GM19438 (cell line): ENCODE measurements around the gene ZNF317.
"Not testable (repeated sequence)": the region's sequence is repeated elsewhere in the genome, so short reads cannot be mapped to it uniquely, and the experiment has no call there.

ENCODE experiments used
- ATAC-seq: cut with Tn5 transposase; IDR thresholded peaks from one replicate; pipeline ENCODE4 v1.9.1; 2021; ENCODE audit warnings: low read depth; ENCODE audit not compliant: unreplicated experiment

The ZNF317 gene

DNA sequence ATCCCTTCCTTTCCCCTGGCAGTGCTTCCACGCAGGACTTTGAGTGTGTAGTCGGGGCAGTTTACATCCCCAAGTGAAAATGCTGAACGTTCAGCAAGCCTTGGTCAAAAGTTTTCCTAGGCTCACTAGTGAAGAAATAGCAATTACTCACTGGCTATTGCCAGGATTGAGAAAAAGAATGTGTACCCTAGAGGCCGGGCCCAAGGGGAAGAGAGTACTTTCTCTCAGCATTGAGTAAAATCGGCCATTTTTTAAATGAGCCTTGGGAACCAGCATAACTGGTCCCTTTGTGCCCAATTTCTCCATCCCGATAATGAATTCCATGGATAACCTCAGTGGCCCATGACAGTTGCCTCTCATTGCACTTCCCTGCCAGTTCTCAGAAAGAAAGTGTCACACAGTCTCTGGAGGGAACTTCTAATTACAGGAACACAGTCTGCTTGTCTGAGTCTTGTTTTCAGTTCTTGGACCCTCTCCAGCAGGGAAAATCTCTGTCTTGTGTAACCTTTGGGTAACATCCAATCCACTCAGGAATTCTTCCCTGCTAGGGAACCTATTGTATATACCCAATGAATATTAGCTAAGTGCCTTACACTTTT, 31.3 kb downstream of the ZNF317 start:
- ATAC-seq = no peak

DNA sequence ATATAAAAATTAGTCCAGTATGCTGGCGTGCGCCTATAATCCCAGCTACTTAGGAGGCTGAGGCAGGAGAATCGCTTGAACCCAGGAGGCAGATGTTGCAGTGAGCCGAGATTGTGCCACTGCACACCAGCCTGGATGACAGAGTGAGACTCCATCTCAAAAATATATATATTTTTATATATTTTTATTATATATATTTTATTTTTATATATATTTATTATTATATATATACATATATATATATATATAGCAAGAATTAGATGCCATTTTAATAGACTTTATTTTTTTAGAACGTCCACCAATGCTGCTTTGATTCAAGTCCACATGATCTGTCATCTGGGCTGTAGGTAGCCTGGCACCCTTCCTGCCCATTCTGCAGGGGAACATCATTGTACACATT, 35.1 kb downstream of the ZNF317 start:
- no peak for ATAC-seq

DNA sequence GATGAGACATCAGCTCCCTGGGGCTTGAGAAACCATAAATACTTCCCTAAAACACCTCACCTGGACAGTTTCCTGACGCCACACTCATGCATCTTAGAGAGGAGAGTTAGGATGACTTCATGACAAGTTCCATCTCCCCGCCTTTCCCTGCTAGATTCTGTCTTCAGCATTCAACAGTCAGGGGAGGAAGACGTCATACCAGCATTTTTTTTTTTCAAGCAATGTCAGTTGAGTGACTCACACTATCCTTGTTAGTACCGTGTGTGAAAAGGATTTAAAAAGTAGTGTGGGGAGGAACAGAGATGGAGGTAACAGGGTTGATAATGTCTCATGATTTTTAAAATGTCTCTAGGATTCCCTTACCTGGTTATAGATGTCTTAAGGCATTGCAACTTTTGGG, 38.7 kb downstream of the ZNF317 start, which contains the start of gene OR7D2:
OR7D2 (plus strand) TSS at position 79 of the 400 bp plus-strand sequence. CDS start 6,803 bp downstream, outside the sequence.
- no peak for ATAC-seq

DNA sequence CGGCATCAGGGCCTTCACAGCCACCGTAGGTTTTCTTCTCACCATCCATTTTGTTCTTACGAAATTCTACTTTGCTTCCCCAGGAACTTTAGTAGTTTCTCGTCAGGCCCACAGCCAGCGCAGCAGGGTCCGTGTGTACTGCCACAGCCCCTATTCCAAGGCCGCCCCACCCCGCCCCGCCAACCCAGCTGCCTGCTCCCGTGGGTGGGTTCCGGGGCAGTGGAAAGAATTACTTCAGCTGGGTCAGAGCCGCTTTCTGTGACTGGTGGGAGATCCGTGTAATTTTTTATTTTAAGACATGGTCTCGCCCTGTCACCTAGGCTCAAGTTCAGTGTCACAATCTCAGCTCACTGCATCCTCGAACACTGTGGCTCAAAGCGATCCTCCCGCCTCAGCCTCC, 42.8 kb downstream of the ZNF317 start:
- ATAC-seq = no peak

DNA sequence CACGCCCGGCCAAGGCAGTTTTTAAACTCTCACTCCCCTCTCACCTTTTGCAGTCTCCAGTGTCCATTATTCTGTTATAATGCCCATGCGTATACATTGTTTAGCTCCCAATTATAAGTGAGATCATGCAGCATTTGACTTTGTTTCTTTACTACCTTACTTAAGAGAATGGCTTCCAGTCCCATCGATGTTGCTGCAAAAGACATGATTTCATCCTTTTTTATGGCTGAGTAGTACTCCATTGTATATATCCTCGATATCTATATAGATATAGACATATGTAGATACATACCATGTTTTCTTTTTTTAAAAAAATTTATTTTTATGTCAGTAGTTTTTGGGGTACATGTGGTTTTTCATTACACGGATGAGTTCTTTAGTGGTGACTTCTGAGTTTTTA, 47.0 kb downstream of the ZNF317 start:
- ATAC-seq = no peak

DNA sequence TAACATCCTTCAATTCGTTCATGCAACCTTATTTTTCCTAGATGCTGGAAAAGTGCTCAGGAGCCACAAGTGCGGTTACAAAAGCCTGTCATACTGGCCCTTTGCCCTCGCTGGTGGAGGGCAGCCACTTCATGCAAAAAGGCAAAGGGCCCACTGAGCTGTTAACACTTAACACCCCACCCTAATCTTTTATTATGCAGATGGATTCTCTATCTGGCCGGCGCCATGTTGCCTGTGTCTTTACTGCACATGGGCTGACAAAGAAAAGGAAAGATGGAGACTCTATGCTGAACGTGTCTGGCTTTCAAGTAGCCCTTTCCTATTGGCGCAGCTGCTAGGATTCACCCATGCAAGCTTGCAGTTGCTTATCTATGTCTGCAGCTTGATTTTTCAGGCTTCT, 49.3 kb downstream of the ZNF317 start:
- ATAC-seq = no peak

DNA sequence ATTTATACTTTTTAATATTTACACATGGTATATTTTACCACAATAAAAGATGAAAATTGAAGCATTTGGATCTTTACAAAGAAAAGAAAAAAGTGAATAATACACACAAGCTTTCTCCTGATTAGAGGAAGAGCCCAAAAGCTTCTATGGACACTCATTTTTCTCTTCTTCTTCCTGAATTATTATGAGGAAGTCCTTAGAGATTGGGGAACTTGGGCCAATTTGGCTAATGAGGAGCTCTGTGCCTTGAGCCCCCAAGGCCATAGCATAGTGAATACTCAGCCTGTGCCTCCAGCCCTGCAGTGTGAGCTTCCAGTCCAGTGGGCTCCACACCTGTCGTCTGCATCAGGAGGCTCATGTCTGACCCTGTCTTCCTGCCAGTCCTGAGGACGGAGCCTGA, 57.8 kb downstream of the ZNF317 start:
- not testable (repeated sequence) for ATAC-seq

DNA sequence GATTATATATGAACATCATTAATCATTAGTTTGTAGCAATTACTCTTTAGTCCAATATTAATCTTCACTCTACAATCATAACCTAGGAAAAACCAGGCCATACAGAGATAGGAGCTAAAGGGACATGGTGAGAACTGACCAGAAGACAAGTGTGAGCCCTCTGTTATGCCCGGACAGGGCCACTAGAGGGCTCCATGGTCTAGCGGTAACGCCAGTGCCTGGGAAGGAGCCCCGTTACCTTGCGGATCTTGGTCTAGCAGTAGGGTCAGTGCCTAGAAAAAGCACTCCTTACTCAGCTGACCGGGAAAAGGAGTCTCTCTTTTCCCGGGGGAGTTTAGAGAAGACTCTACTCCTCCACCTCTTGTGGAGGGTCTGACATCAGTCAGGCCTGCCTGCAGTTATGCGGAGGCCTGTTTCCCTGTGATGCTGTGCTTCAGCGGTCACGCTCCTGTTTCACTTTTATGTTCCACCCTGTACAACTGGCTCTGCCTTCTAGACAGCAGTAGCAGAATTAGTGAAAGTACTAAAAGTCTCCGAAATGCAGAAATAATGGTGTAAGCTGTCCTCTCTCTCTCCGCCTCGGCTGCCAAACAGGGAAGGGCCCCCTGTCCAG, 65.4 kb downstream of the ZNF317 start:
- no peak for ATAC-seq
